ENCODE data around the gene WWC2. TPM values are rescaled to one million over a fixed set of nuclear protein-coding genes. Genes with fewer than 3 reads are reported as not detected.
"Not testable (repeated sequence)": the region's sequence is repeated elsewhere in the genome, so short reads cannot be mapped to it uniquely, and the experiment has no call there.

Gene WWC2
- total RNA-seq, 1 experiment from 2014 or later, result 126 TPM

DNA sequence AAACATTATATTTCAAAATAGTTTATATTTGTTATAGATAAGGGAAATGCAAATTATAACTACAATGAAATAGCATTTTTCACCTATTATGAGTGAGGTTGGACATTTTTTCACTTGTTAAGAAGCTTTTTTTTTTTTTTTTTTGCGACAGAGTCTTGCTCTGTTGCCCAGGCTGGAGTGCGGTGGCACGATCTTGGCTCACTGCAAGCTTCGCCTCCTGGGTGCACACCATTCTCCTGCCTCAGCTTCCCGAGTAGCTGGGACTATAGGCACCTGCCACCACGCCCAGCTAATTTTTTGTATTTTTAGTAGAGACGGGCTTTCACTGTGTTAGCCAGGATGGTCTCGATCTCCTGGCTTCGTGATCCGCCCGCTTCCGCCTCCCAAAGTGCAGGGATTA lies 22.6 kb downstream of the WWC2 start:
- ATAC-seq; DNase-seq (ENCODE audit: low spot score); H3K36me3 Mint-ChIP-seq; H3K27ac Mint-ChIP-seq; H3K27me3 Mint-ChIP-seq (ENCODE audit: low read depth); POLR2A ChIA-PET; H3K4me3 Mint-ChIP-seq; CTCF ChIA-PET; H3K9me3 Mint-ChIP-seq: not testable (repeated sequence)
- TF ChIP-seq ZNF121 (CRISPR knock-in tag; IDR thresholded peaks at IDR 0.05), result peak; percentile 60; the same call in 1 of the 2 replicates
- peaks cover 61% of the 10 kb centered on the region for H3K4me1 Mint-ChIP-seq

DNA sequence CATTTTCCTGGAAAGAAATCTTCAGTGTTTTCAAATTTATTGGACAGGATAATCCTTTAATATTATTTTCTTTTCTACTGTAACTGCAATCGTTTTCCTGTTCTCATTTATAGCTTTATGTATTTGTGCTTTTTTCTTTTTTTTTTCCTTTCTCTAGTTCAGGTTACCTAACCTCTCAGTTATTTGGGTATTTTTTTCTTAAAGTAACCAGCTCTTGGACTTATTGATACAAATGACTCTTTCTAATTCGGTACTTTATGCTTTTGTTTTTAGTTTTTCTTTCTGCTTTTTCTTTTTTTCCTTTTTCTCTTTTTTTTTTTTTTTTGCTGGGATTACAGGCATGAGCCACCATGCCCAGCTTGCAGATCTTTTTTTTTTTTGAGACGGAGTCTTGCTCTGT lies 25.2 kb downstream of the WWC2 start:
- H3K4me1 Mint-ChIP-seq, result peaks cover 51% of the 10 kb centered on the region
- no peaks in the 10 kb centered on the region for H3K27me3 Mint-ChIP-seq (ENCODE audit: low read depth)
- H3K4me3 Mint-ChIP-seq, result no peak overlapping the region
- no peaks in the 10 kb centered on the region for H3K36me3 Mint-ChIP-seq
- CTCF ChIA-PET, result no interaction called here
- no peak for TF ChIP-seq JAZF1 (CRISPR knock-in tag; IDR thresholded peaks at IDR 0.05)
- TF ChIP-seq ETV6 (CRISPR knock-in tag; IDR thresholded peaks at IDR 0.05), result no peak
- TF ChIP-seq GTF2I (CRISPR knock-in tag; conservative IDR thresholded peaks at IDR 0.05), result no peak
- TF ChIP-seq, protein P1, sequence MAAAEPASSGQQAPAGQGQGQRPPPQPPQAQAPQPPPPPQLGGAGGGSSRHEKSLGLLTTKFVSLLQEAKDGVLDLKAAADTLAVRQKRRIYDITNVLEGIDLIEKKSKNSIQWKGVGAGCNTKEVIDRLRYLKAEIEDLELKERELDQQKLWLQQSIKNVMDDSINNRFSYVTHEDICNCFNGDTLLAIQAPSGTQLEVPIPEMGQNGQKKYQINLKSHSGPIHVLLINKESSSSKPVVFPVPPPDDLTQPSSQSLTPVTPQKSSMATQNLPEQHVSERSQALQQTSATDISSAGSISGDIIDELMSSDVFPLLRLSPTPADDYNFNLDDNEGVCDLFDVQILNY (CRISPR knock-in tag; IDR thresholded peaks at IDR 0.05), result no peak
- TF ChIP-seq, protein P2, sequence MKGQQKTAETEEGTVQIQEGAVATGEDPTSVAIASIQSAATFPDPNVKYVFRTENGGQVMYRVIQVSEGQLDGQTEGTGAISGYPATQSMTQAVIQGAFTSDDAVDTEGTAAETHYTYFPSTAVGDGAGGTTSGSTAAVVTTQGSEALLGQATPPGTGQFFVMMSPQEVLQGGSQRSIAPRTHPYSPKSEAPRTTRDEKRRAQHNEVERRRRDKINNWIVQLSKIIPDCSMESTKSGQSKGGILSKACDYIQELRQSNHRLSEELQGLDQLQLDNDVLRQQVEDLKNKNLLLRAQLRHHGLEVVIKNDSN (CRISPR knock-in tag; IDR thresholded peaks at IDR 0.05), result no peak
- TF ChIP-seq ZNF317 (CRISPR knock-in tag; IDR thresholded peaks at IDR 0.05; ENCODE audit: borderline replicate concordance, low read depth), result no peak
- POLR2A ChIA-PET, result interaction anchor here (0.5 to 0.7 kb wide), 2 partner anchors 12 to 39 kb away, joined by 3 to 4 read pairs; no protein-coding TSS in a partner anchor
- no peaks in the 10 kb centered on the region for H3K9me3 Mint-ChIP-seq
- DNase-seq (ENCODE audit: low spot score), result no peak
- peak overlapping the region; percentile 87 for H3K27ac Mint-ChIP-seq
- no peak for ATAC-seq

DNA sequence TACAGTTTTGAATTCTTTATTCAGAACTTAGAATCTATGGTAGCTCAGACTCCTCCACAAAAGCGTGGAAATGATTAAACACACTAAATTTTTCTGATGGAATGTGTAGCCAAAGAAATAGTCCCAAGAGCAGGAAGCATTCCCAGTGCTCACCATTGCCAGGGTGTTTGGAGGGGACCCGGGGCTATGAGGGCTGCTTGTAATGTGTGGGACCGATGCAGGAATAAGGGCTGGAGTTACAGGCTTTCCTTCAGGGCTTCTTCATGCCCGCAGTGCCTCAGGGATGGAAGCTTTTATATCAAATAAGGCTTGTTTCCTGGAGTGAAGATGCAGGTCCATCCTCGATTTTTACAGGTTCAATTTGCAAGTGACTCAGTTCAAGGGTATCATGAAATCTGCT lies 25.8 kb downstream of the WWC2 start:
- CTCF ChIA-PET, result no interaction called here

DNA sequence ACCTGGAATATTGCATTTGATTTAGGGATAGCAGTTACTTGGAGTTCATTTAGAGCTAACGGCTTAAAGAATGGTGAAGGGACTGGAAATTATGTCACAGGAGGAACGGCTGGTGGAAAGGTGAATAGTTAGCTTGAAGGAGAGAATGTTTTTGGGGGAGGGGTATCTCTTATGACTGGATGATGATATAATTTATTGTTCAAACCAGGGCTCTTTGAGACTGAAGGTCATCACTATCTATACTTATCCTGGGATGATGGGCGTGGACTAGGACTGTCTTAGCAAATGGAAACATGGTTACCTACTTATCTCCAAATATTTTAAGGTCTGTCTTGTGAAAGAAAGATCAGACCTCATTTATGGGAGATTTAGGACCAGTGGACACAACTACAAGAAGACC lies 30.1 kb downstream of the WWC2 start:
- POLR2A ChIA-PET, result no interaction called here
- ATAC-seq, result no peak
- no peaks in the 10 kb centered on the region for H3K27me3 Mint-ChIP-seq (ENCODE audit: low read depth)
- TF ChIP-seq KAT7 (CRISPR knock-in tag; IDR thresholded peaks at IDR 0.05; ENCODE audit: borderline replicate concordance) (no peak), NFE2L1 (CRISPR knock-in tag; IDR thresholded peaks at IDR 0.05) (no peak), JUN (CRISPR knock-in tag; IDR thresholded peaks at IDR 0.05) (no peak), RORB (CRISPR knock-in tag; IDR thresholded peaks at IDR 0.05) (no peak)
- TF ChIP-seq, protein P3, sequence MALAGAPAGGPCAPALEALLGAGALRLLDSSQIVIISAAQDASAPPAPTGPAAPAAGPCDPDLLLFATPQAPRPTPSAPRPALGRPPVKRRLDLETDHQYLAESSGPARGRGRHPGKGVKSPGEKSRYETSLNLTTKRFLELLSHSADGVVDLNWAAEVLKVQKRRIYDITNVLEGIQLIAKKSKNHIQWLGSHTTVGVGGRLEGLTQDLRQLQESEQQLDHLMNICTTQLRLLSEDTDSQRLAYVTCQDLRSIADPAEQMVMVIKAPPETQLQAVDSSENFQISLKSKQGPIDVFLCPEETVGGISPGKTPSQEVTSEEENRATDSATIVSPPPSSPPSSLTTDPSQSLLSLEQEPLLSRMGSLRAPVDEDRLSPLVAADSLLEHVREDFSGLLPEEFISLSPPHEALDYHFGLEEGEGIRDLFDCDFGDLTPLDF (CRISPR knock-in tag; IDR thresholded peaks at IDR 0.05), result no peak
- TF ChIP-seq, protein P4, sequence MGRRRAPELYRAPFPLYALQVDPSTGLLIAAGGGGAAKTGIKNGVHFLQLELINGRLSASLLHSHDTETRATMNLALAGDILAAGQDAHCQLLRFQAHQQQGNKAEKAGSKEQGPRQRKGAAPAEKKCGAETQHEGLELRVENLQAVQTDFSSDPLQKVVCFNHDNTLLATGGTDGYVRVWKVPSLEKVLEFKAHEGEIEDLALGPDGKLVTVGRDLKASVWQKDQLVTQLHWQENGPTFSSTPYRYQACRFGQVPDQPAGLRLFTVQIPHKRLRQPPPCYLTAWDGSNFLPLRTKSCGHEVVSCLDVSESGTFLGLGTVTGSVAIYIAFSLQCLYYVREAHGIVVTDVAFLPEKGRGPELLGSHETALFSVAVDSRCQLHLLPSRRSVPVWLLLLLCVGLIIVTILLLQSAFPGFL (CRISPR knock-in tag; IDR thresholded peaks at IDR 0.05; ENCODE audit: borderline replicate concordance), result no peak
- TF ChIP-seq, protein P5, sequence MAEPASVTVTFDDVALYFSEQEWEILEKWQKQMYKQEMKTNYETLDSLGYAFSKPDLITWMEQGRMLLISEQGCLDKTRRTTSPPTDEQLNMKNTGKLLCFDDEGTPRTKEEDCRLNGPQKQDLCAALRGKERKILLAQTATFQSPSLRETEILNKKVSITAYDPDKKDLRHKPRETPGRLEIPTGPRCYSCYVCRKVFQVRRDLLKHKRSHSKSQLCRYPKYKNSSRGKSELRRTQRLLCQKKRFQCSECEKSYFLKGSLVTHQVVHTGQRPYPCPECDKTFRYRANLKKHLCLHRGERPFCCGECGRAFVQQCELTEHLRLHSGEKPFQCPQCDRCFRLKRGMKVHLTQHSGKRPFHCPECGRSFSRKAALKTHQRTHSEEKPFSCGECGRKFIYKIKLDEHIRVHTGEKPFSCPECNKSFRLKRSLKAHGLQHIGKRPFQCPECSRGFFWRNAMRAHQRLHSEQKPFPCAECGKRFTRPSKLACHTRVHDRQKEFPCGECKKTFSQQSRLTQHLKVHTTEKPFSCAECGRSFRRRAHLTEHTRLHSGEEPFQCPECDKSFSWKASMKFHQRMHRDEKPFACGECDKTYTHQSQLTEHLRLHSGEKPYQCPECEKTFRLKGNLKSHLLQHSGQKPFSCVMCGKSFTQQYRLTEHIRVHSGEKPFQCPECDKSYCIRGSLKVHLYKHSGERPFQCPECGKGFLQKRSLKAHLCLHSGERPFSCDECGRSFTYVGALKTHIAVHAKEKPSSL (CRISPR knock-in tag; conservative IDR thresholded peaks at IDR 0.05), result no peak

More for the DNA sequence above, 25.8 kb downstream of the WWC2 start:
- 0 out of 2 replicates have a peak, but pooled peaks have one; percentile 26 for ATAC-seq
- no peaks in the 10 kb centered on the region for H3K9me3 Mint-ChIP-seq
- no peak for TF ChIP-seq ETV6 (CRISPR knock-in tag; IDR thresholded peaks at IDR 0.05)
- TF ChIP-seq, protein P6, sequence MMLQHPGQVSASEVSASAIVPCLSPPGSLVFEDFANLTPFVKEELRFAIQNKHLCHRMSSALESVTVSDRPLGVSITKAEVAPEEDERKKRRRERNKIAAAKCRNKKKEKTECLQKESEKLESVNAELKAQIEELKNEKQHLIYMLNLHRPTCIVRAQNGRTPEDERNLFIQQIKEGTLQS (CRISPR knock-in tag; conservative IDR thresholded peaks at IDR 0.05), result no peak
- TF ChIP-seq, protein P7, sequence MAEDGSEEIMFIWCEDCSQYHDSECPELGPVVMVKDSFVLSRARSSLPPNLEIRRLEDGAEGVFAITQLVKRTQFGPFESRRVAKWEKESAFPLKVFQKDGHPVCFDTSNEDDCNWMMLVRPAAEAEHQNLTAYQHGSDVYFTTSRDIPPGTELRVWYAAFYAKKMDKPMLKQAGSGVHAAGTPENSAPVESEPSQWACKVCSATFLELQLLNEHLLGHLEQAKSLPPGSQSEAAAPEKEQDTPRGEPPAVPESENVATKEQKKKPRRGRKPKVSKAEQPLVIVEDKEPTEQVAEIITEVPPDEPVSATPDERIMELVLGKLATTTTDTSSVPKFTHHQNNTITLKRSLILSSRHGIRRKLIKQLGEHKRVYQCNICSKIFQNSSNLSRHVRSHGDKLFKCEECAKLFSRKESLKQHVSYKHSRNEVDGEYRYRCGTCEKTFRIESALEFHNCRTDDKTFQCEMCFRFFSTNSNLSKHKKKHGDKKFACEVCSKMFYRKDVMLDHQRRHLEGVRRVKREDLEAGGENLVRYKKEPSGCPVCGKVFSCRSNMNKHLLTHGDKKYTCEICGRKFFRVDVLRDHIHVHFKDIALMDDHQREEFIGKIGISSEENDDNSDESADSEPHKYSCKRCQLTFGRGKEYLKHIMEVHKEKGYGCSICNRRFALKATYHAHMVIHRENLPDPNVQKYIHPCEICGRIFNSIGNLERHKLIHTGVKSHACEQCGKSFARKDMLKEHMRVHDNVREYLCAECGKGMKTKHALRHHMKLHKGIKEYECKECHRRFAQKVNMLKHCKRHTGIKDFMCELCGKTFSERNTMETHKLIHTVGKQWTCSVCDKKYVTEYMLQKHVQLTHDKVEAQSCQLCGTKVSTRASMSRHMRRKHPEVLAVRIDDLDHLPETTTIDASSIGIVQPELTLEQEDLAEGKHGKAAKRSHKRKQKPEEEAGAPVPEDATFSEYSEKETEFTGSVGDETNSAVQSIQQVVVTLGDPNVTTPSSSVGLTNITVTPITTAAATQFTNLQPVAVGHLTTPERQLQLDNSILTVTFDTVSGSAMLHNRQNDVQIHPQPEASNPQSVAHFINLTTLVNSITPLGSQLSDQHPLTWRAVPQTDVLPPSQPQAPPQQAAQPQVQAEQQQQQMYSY (CRISPR knock-in tag; IDR thresholded peaks at IDR 0.05), result peak; percentile 59; the same call in 1 of the 2 replicates
- H3K36me3 Mint-ChIP-seq, result no peaks in the 10 kb centered on the region
- peaks cover 51% of the 10 kb centered on the region for H3K4me1 Mint-ChIP-seq
- no peaks in the 10 kb centered on the region for H3K27me3 Mint-ChIP-seq (ENCODE audit: low read depth)
- H3K27ac Mint-ChIP-seq, result peak overlapping the region; percentile 86
- H3K4me3 Mint-ChIP-seq, result no peak overlapping the region
- POLR2A ChIA-PET, result interaction anchor here (0.5 kb wide), 1 partner anchor 13 kb away, joined by 3 read pairs; no protein-coding TSS in a partner anchor
- no peak for DNase-seq (ENCODE audit: low spot score)

More for the DNA sequence above, 30.1 kb downstream of the WWC2 start:
- Mint-ChIP-seq H3K36me3 (no peaks in the 10 kb centered on the region), H3K9me3 (no peaks in the 10 kb centered on the region), H3K4me3 (no peak overlapping the region), H3K4me1 (peaks cover 52% of the 10 kb centered on the region), H3K27ac (no peak overlapping the region)
- CTCF ChIA-PET, result interaction anchor here (0.7 to 0.8 kb wide), 2 partner anchors 8 to 56 kb away, joined by 3 read pairs; no protein-coding TSS in a partner anchor
- DNase-seq (ENCODE audit: low spot score), result no peak
